Activated gamma-delta T cell (primary cell): ENCODE data around the gene MAPK11.

Source experiments
- DNase-seq: peaks from one replicate; lab custom pipeline; 2025; lab: John Stamatoyannopoulos, UW

MAPK11 gene

DNA sequence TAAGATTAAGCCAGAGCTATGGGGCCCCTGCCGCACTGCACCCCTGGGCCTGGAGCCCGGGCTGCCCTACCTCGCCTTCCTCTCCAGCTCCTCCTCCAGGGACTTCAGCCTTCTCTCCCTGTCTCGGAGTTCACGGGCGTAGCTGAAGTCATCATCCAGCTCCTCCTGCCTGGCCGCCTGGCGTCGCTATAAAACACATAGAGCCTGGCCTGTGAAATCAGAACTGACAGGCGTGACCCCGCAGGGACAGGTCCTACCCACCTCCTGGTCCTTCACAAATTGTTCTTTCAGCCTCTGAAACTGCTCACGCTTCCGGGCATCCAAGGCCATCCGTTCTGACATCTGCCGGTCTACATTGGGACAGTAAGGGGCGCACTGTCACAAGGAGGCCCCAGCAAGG is 46.1 kb downstream of the MAPK11 start:
- no peak for DNase-seq

DNA sequence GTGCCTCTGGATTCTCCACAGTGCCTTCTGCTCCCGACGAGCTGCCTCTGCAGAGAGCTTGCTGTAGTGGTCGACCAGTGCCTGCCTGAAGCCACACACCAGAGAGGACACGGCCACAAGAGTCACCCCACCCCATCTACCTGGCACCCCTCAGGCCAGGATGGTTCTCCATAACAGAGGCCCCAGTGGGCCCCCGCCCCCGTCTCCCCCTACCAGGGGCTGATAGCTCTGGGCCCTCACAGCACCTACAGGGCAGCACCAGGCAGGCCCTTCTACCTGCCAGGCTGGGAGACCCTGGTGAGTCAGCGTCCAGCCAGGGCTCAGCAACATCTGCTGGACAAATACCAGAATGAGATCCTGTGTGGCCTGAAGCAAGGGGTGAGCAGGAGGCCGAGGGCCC is 47.7 kb downstream of the MAPK11 start:
- DNase-seq = no peak

DNA sequence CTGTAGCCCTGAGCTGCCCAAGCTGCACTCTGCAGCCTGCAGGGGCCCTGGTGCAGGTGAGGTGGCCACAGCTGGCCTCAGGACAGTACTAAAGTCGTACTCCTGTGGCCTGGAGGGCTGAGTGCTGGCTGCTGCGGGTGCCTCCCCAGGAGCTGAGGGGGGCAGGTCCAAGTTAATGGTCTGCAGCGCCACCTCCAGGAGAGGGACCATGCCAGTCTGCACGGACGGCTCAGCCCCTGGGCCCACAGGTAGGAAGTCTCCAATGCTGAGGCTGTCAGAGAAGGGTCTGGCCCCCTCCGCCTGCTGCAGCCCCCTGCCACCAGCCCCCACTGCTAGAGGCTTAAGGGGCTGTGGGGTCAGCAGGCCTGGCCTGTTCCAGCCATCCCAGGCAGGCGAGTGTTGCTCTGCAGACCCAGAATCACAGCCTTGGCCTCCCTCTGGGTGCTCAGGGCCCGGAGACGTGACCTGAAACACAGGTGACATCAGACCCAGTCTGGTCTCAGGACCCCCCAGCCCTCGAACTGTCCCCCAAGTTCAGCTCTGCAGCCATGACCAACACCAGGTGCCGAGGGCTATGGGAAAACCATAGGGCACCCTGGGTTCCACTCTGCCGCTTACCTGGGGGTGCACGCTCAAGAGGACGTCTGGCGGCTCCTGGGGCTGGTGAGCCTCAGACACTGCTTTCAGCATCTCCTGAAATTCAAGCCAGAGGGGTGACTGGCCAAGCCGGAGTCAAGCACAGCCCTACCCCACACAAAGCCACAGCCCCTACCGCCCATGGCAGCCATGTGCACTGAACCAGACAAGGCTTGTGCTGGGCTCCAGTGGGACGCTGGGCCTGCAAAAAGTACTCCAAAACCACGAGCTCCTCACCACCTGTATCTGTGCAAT is 48.5 kb downstream of the MAPK11 start:
- DNase-seq = no peak

DNA sequence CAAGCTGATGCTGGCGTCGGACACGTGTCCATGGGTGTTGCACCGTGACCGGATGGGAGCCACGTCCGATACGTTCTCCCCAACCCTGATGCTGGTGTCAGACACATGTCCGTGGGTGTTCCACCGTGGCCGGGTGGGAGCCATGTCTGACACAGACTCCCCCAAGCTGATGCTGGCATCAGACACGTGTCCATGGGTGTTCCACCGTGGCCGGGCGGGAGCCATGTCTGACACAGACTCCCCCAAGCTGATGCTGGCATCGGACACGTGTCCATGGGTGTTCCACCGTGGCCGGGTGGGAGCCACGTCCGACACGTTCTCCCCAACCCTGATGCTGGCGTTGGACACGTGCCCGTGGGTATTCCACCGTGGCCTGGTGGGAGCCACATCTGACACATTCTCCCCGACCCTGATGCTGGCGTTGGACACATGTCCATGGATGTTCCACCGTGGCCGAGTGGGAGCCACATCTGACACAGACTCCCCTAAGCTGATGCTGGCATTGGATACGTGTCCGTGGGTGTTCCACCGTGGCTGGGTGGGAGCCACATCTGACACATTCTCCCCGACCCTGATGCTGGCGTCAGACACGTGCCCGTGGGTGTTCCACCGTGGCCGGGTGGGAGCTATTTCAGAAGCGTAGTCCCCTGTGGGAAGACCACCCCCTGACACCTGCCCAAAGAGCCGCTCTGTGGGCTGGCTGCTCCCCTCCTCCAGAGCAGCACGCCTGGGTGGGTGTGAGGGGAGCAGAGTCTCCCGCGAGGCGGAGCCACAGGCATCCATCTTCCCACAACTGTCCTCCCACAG is 49.4 kb downstream of the MAPK11 start:
- DNase-seq = no peak

DNA sequence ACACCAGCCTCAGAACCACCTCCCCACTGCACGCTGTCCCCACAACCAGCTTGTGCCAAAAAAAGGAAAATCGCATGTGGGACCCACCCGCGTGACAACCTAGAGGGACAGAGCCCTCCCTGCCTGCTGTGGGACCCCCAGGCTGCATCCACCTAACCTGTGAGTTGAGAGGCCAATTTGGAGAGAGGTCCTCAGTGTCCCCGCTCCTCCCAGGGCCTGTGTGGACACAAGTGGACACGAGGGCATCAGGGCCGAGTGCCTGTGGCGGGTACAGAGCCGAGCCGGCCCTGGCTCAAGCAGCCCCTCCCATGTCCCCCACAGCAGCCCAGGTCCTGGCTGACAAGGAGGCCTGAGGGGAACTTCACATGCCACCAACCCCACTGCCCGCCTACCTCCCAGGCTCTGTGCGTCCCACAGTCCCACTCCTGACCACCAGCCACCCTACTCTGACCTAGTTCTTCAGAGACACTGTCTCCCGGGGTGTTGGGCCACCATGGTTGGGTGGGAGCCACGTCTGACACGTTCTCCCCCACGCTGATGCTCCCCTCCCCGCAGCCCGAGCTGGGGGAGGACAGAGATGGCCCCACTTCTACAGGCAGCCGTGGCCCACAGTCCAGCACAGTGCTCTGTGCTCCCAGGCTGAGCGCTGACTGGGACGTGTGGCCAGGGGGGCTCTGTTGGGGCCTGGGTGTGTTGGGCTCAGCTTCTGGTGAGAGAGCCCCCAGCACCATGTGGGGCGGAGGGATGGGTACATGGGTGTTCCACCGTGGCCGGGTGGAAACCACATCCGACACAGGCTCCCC is 50.2 kb downstream of the MAPK11 start:
- DNase-seq = no peak

DNA sequence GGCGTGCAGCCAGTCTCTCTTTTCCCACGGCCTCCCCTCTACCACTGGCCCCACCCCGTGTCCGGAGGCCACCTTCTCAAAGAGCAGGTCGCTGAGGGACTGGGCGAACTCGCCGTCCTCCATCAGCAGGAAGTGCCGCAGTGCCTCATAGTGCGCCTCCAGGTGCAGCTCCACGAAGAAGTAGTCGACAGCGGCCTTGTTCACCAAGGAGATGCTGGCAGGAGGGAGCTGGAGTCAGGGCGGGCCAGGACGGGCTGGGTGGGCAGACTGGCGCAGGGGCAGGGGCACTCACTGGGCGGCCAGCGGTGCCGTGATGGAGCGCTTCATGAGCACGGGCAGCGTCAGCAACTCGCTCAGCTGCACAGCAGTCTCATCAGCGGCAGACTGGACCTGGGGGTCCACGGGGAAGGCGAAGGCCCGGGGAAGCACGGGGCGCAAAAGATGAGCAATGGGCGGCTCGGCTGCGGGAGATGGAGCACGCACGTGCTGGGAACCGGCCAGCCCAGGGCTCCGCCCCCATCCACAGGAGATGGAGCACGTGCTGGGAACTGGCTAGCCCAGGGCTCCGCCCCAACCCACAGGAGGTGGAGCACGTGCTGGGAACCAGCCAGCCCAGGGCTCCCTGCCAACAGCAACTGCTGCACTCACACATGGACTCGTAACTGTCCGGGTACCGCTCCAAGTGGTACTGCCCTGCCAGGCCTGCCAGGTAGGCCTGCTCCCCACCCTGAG is 51.0 kb downstream of the MAPK11 start:
- DNase-seq = no peak

DNA sequence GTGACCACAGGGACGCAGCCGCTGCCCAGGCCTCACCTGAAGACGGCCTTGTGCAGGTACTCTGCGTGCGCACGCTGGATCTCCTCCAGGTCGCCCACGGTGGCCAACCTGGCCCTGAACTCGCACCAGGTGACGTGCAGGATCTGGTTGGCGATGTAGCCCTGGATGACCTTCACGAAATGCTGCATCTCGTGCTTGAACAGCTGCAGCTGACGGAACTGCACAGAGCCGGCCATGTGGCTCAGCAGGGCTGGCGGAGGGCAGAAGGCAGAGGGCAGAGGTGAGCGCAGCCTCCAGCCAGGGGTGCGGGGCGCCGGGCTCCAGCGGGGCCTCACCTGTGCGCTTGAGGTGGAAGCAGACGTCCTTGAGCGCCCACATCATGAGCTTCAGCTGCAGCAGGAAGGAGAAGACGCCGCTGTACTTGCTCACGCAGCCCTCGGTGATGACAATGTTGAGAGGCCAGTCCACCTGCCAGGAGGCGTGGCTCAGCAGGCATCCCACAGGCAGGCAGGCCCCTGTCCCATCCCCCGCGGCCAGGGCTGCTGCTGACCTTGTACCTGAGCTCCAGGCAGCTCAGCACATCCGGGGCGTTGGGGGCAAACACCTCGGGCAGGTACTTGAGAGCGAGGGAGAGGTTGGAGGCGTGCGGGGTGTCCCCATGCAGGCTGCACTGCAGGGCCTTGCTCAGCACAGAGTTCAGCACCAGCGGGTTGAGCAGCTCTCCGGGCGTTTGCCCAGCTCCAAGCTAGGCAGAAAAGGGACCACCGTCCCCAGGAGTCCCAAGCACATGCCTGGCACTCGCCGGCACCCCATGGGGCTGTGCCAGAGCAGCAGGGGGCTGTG is 51.8 kb downstream of the MAPK11 start:
- no peak for DNase-seq

DNA sequence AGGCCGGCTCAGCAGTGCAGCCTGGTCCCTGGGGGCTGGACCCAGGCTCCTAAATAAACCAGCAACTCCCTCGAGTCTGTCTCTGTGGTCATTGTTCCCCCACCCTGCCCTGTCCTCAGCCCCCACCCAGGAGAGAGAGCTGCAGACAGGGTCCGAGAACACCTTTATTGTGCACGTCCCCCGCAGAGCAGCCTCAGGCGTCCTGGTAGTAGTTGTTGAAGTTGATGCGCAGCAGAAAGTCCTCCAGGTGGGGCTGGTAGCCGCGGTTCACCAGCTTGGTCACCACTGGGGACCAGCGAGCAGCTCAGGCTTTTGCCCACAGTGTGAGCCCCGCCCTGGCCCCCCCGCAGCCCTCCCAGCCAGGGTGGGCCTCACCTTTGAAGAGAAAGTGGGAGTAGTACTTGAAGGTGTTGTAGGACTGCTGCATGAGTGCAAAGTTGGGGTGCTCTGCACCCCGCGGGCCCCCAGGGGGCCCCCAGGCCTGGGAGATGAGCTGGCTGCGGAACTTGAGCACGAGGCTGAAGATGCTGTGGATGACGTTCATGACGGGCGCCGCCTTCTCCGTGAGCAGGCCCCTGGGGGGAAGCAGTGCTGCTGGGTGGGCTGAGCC is 52.5 kb downstream of the MAPK11 start:
- DNase-seq = no peak

DNA sequence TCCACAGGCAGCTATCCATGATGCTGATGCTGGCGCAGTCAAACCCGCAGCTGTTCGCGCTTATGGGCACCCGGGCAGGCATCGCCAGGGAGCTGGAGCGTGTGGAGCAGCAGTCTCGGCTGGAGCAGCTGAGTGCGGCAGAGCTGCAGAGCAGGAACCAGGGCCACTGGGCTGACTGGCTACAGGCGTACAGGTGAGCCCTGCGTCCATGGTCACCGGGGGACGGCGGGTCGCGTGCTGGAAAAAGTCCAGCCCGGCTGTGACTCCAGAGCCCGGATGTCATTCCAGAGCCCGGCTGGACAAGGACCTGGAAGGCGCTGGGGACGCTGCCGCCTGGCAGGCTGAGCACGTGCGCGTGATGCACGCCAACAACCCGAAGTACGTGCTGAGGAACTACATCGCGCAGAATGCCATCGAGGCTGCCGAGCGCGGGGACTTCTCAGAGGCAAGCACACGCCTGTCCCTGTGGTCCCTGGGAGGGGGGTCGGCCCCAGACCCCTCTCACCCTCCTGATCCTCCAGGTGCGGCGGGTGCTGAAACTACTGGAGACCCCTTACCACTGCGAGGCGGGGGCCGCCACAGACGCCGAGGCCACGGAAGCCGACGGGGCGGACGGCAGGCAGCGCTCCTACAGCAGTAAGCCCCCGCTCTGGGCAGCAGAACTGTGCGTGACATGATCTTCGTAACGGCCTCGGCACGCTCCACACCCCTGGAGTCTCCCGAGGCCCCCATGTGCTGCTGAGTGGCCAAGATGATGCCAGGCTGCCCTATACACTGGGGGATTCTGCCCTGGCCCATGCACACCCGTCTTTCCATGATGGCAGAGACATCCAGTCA is 53.3 kb downstream of the MAPK11 start:
- no peak for DNase-seq

DNA sequence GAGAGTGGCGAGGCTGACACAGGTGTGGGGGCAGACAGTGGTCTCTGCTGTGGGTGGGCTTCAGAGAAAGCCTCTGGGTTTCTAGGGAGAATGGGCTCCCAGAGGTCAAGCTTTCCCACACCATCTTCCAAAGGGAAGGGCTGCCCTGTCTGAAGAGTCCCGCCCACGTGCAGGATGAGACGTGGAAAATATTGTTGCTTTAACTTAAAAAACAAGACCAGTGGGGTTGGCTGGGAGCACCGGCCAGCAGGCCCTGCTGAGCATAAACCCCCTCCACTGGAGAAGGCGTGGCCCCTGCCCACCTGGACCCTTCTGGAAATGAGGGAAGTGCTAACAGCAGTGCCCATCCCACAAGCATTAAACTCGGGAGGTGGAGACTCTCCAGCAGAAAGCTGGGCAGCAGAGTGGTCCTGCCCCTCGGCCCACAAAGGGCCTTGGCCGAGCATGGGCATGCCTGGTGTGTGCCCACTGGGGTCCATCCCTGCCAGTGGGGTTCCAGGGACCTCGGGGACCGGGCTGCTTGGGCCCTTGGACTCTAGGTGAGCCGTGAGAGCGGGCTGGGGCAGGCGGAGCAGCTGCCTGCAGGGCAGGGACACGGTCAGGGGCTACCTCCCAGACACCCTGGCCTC is 54.0 kb downstream of the MAPK11 start:
- DNase-seq = no peak

DNA sequence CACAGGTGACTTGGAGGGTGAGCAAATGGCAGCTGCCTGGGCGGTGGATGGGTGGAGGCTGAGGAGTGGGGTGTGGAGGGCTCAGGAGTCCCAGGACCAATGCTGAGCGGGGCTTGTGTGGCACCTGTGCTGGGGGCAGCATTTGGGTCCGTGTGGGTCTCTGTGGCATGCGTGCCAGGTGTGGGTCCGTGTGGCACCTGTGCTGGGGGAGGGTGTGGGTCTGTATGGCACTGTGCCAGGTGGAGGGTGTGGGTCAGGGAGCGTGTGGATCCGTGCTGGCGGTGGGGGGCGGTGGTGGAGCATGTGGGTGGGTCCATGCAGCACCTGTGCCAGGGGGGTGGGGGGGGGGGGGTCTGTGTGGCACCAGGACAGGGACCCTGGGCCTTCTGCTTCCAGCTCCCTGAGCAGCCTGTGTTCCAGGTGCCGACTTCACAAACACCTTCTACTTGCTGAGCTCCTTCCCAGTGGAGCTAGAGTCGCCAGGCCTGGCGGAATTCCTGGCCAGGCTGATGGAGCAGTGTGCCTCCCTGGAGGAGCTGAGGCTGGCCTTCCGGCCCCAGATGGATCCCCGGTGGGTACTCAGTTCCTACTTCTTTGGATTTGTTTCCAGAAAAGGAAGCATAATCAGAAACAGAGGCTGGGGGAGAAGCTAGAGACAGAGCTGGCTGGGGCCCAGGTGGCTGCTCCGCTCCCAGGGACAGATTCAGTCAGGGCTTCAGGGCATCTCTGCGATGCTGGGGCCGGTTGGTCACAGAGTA is 54.7 kb downstream of the MAPK11 start:
- DNase-seq = no peak
